Occipital lobe (tissue), 2 donors: ENCODE results near the gene TNS1. TPM values are rescaled to one million over a fixed set of nuclear protein-coding genes. Genes with fewer than 3 reads are reported as not detected.

ENCODE experiments used
- DNase-seq: peaks from one replicate; lab custom pipeline; 2025; lab: John Stamatoyannopoulos, UW
- total RNA-seq: library from RNA; depleted of rRNA; stranded (reverse); fragments of >200 nt; gene quantifications from one replicate; pipeline ENCODE4 v1.2.3, GENCODE V29; 2014

The TNS1 gene
- total RNA-seq, 1 donor from 2014 or later = 3.1 TPM

DNA sequence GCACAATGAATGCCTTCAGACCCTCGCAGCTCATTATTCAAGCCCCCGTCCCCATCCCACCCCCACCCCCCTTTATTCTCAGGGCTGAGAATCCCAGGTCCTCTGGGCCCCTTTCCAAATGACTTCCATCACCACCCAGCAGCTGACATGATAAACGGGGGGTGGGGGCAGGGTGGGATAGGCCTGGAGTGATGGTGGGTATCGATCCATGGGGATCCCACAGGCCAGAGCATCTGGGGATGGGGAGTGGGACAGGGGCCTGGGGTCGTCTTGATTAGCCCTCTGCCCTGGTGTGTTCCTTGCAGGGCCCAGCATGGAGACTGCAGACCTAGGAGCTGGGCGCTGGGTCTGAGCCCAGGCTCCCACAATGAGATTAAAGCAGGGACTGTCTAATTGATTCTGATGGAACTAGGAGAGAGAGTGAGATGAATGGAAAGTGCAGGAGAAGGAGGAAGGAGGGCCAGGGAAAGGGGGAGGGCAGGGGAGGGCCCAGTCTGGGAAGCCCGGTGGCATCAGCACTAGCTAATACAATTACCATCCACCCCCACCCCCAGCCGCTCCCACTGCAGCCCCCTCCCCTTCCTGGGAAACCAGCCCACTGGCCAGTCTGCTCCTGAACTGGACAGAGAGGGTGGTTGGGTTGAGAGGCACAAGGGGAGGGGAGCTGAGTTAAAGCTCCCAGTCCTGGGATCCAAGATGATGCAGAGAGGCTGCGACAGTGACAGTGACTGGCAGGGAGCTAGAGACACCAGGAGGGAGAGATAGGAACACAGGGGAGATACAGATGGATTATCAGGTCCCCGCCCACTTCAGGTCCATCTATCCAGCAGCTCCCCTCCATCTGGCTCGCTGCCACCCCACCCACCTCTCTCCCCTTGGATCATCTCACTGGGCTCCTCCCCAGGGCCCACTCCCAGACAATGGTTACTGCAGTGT, 13.1 kb upstream of the TNS1 start:
- DNase-seq = no peak

DNA sequence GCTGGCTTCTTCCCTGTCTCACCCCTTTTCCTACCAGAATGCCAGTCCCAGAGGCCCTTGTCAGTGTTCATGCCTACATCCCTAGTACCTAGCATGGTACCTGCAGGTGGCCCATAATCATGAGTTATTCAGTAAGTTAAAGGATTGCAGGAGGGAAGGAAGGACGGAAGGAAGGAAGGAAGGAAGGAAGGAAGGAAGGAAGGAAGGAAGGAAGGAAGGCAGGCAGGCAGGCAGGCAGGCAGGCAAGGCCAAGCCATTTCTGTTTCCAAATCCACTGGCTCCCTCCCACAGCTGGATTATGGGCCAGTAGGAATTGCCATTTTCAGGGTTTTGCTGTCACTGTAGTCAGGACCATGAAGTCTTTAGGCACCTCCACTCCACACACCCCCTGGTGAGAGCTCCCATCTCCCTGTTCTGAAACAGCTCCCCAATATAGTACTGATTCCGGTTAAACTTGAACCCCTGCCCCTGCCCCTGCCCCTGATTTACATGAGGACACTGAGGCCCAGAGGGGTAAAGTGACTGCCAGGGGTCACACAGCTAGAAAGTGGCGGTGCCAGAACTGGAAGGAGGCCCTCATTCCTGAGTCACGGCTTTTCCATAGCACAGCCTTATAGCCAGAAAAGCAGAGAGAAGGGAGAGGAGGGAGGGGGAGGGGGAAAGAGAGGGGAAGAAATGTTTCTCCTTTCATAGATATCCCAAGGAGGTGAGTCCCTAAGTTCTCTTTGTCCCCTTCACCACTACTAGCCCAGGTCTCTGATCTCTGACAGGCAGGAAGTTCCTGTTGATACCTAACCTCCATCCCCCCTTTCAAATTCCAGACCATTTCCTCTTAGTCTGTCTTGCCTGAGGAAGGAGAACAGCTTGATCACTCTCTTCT, 12.2 kb upstream of the TNS1 start:
- DNase-seq = no peak

GRCh38 chr2:218013289-218013688, 10.5 kb upstream of the TNS1 start:
- no peak for DNase-seq

GRCh38 chr2:218012284-218012683, 9.5 kb upstream of the TNS1 start:
- no peak for DNase-seq

DNA sequence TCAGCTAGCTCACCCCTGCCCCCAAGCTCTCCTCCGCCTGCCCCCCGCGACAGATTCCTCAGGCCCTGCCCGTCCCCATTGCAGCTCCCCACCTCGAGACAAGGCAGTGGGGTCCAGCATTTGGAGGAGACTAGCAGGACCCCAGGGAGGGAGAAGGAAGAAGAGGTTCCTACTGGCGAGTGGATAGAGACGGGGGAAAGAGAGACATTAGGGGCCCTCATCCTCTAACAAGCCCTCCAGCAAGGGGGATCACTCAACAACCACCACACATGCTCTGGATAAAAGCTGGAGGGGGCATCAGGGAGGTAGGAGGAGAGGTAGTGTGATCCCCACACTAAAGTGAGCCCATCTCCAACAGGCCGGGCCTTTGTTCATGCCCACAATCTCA, 8.9 kb upstream of the TNS1 start:
- DNase-seq = no peak

GRCh38 chr2:218010984-218011652, 8.3 kb upstream of the TNS1 start:
- no peak for DNase-seq

DNA sequence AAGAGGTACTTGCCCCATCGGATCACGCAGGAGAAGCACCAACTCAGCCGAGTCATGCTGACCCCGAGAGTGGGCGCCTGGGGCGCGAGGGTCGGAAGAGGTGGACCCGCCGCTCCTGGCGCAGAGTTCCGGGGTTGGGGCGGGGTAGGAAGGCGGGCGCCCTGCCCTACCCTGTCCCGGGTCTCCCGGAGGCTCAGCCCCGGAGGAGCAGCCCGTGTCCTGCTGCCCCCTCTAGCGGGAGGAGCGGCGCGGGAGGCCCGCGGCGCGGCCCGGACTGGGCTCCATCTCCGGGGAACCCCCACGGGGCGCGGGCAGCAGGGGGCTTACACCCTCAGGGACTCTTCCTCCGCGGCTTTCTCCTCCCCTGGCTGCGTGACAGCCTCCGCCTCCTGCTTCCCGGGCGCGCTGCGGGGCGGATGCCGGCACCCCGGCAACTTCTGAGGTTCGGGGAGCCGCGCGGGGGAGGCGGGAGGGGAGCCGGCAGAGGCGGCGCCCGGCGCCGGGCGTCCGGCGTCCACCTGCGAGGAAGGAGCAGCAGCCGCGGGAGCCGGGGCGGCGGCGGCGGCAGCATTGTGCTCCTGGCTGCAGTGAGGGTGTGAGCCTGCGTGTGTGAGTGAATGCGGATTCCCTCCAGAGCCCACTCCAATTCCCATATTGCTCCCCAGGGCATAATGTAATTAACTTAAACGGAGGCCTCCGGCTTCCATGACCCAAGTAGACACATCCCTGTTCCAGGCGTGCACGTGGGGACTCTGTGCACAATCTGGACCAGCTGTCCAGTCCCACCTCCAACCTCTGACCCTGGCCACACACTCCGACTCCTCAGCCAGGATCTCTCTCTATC, 7.6 kb upstream of the TNS1 start:
- no peak for DNase-seq

DNA sequence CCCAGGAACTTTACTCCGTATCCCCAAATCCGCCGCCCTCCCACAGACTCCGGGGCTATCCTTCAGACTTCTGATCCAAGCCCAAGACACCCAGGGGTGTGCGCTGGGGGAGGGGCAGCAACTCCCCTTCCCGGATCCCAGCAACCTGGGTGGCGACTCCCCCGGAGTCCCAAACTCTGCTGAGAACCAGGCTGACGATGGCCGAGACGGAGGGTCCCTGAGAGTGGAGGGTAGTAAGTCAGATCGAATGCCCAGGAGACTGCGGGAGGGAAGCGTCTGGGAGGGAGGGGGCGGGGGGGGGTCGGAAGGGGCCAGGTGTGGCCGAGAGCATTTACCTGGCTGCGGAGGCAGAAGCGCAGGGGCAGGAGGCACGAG, 7.0 kb upstream of the TNS1 start:
- DNase-seq = no peak

GRCh38 chr2:218009231-218009630, 6.4 kb upstream of the TNS1 start:
- no peak for DNase-seq

DNA sequence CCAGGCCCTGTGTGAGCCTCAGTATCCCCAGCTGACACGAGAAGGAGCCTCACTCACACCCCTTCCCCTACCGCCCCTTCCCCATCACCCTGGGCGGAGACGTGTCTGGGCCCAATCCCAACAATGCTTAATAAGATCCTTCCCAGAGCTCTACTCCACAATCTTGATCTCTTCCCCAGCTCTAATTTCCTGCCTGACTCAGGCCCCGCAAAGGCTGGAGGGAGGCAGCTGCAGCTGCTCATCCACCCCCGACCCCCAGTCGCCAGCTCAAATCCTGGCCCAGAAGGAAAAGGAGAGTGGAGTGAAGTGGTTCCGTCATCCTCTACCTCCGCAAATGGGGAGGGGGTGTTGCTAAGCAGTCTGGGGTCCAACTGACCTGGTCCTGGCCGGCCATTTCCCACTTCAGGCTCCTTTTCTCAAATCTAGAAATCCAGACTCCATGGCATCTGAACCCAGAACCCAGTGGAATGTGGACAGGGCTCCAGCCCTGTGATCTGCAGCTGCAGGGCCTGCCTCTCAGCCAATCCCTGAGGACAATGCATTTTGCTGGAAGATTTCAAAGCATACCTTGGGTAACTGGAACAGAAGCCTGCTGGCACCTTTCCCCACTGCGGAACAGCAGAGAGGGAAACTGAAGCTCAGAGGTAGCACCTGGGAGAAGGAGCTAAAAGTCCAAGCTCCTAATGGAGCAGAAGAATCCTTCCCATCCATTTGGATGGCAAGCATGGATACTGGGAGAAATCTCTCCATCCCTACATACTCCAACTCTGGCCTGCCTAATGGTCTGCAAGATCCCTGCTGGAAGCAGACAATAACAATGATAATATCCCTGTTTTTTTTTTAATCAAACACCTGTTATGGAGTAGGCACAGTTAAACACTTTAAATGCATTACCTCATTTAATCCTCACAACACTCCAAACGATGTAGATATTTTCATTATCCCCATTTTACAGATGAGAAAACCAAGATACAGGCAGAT, 5.6 kb upstream of the TNS1 start:
- DNase-seq = no peak

DNA sequence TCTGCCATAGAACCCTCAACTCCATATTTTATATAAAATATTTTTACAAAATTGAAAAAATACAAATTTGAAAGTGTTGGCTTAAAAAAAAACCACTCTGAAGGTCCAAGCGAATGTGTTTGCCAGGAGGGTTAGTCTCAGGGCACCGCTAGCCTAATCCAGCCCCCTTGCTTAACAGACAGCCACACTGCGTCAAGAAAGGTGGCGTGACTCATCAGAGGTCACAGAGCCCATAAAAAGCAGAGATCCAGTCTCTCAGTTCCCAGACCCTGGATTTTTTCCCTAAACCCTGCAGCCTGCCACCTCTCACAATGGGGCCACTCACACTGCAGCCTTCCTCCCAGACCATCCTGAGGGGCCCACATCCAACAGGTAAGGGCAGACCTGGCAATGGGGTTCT, 3.9 kb upstream of the TNS1 start:
- no peak for DNase-seq

GRCh38 chr2:218005486-218005885, 2.7 kb upstream of the TNS1 start:
- DNase-seq = no peak

DNA sequence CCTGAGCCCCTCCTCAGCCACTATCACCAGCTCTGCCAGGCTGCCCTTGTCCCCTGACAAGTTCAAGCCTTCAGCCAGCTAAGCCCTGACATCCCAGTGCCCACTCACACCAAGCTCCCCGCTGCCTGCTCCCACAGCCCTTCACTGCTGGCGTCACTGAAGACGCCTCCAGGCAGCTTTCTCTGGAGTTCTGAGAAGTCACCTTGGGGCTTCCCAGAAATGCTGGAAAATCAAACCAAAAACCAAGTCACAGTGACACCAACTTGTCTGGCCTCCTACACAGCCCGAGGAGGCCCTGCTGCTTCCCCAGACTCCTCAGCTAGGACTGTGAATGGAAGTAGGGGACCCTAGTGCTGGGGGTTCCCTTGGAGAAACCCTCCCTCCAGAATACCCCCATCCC, 2.2 kb upstream of the TNS1 start:
- no peak for DNase-seq

DNA sequence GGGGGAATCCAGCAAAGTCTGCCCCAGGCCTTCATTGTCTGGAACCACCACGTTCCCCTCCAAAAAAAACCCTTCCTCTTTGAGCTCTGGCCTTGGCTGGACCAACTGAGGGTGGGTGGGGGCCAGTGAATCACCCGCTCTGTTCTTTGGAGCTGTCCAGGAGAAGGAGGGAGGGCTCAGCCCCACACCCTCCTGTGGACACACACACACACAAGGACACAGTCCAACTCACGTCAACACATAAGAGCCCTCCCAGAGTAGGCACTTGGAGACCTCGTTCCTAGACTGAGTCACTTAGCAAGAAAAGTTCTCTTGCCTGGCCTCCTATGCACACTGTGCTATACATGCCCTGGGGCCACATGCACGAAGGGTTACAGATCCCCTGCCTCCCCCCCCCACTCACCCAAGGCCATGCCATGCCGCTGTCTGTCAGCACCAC, 1.2 kb upstream of the TNS1 start:
- no peak for DNase-seq

DNA sequence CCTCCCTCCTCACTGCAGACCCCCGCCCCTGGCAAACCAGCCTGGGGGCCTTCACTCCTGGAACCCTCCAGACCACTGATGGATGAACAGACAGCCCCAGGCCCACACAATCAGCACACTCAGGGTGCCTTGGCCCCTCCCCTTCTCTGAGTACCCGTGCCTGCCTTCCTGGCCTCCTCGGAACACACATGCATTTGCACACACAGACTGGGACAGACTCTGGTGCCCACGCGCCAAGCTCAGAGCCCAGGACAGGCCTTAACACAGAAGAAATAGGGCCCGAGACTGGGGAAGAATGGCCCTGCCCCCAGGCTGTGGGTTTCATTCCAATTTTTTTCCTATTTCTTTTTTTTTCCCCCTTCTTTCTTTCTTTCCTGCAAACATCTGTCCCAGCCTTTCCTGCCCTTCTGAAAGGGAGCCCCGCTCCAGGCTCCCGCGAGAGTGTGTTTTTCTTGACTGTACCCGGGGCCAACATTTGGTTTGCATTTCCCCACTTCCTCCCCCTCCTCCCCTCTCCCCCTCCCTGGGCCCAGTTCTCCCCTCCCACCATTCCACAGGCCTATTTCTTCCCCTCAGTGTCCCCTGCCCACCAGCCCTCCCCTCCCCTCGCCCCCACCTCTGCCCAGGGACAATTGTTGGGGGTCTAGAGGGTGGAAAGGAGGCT, 618 bp upstream of the TNS1 start:
- DNase-seq = no peak

- DNase-seq = no peak
Measured at GRCh38 chr2:218002143-218002844, 501 bp downstream of the TNS1 start.

DNA sequence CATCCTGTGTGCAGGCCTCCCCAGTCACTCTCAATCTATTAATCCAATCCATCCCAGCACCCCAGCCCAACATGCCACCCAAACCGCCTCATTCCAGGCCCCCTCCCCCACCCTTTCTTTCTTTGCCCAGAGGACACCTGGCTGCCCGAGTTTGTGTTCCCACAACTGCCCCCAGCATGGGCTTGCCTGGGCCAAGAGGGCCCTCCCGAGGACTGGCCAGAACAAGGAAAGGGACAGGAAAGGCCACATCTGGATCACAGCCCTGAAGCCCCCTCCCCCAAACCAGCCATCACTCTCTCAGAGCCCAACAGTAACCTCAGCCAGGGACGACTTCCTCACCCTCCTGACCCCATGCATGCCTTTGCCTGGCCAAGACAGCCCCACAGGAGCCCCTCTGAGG, 1.2 kb downstream of the TNS1 start:
- no peak for DNase-seq

DNA sequence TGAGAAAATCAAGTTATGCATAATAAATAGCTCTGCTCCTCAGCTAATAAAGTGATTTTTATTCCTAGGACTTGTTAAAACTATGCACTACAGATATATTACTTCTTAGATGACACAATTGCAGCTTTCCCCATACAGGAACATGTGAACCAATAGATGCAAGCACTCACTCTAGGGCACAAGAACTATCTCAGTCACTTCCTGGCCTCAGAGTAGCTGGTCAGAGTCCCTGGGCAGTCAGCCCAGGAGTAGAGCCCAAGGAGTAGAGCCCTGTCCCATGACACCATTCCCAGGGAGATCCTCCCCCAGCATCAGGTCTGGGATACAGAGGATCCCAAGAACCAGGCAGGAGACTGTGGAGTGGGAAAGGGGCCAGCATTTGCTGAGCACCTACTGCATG, 2.7 kb downstream of the TNS1 start:
- no peak for DNase-seq

- DNase-seq = no peak
Measured at GRCh38 chr2:217999595-217999959, 3.2 kb downstream of the TNS1 start.
